Liver (tissue), 9 donors: ENCODE results near the gene IL17B. TPM values are rescaled to one million over a fixed set of nuclear protein-coding genes. Genes with fewer than 3 reads are reported as not detected.

Source experiments
- DNase-seq: peaks from one replicate; pipeline ENCODE4 v3.0.0-alpha.2; 2017; ENCODE audit warnings: low spot score
- H3K27ac ChIP-seq, 2 donors: one replicate each; pipeline ENCODE4 v1.7.0; 2013; ENCODE audit warnings: inconsistent platforms in 2 of 2, low read length in 2 of 2, control low read depth in 1 of 2, low read depth in 1 of 2, mild to moderate bottlenecking in 1 of 2
- H3K27me3 ChIP-seq, 4 donors: one replicate each; pipeline versions ENCODE4 v1.6.1 to v1.7.0; 2013; ENCODE audit warnings: low read length in 3 of 4, inconsistent platforms in 1 of 4, mild to moderate bottlenecking in 1 of 4, moderate library complexity in 1 of 4; ENCODE audit not compliant: control insufficient read depth in 4 of 4, insufficient read depth in 4 of 4
- H3K36me3 ChIP-seq, 4 donors: one replicate each; pipeline versions ENCODE4 v1.6.1 to v1.7.0; 2013; ENCODE audit warnings: low read length in 3 of 4, mild to moderate bottlenecking in 3 of 4, low read depth in 1 of 4, moderate library complexity in 1 of 4; ENCODE audit not compliant: control insufficient read depth in 4 of 4, insufficient read depth in 3 of 4
- H3K4me1 ChIP-seq, 4 donors: one replicate each; pipeline versions ENCODE4 v1.6.1 to v1.7.0; 2013; ENCODE audit warnings: low read length in 3 of 4, mild to moderate bottlenecking in 3 of 4, moderate library complexity in 1 of 4; ENCODE audit not compliant: control insufficient read depth in 4 of 4, insufficient read depth in 4 of 4
- H3K4me3 ChIP-seq, 3 donors: one replicate each; pipeline versions ENCODE4 v1.6.1 to v1.7.0; 2013; ENCODE audit warnings: low read length in 3 of 3, control low read depth in 1 of 3, low read depth in 1 of 3, mild to moderate bottlenecking in 1 of 3
- H3K9ac ChIP-seq, 2 donors: one replicate each; pipeline ENCODE4 v1.7.0; 2013; ENCODE audit warnings: low read length in 2 of 2, mild to moderate bottlenecking in 2 of 2, moderate library complexity in 2 of 2, control low read depth in 1 of 2, low read depth in 1 of 2
- H3K9me3 ChIP-seq, 4 donors: one replicate each; pipeline versions ENCODE4 v1.6.1 to v1.7.0; 2013; ENCODE audit warnings: low read length in 3 of 4; ENCODE audit not compliant: control insufficient read depth in 4 of 4
- EGR1 ChIP-seq, 2 donors: IDR thresholded peaks; 2 replicates each; pipeline ENCODE4 v1.6.1; 2016 to 2018; ENCODE audit warnings: antibody characterized with exemption in 2 of 2, low read depth in 2 of 2
- FOXA1 ChIP-seq: IDR thresholded peaks from 2 replicates; pipeline ENCODE4 v1.6.1; 2016; ENCODE audit warnings: antibody characterized with exemption
- FOXA2 ChIP-seq: IDR thresholded peaks from 2 replicates; pipeline ENCODE4 v1.6.1; 2016; ENCODE audit warnings: antibody characterized with exemption
- GABPA ChIP-seq, 2 donors: IDR thresholded peaks in 1 of 2; conservative IDR thresholded peaks in 1 of 2; 2 replicates each; pipeline ENCODE4 v1.6.1; 2016; ENCODE audit warnings: antibody characterized with exemption in 2 of 2, mild to moderate bottlenecking in 1 of 2, moderate library complexity in 1 of 2
- HNF4A ChIP-seq, 2 donors: conservative IDR thresholded peaks; 2 replicates each; pipeline ENCODE4 v1.6.1; 2016; ENCODE audit warnings: antibody characterized with exemption in 2 of 2, mild to moderate bottlenecking in 2 of 2
- HNF4G ChIP-seq: IDR thresholded peaks from 2 replicates; pipeline ENCODE4 v1.6.1; 2016; ENCODE audit warnings: antibody characterized with exemption
- JUND ChIP-seq, 2 donors: IDR thresholded peaks; 2 replicates each; pipeline ENCODE4 v1.6.1; 2016; ENCODE audit warnings: antibody characterized with exemption in 2 of 2
- NR2F2 ChIP-seq: IDR thresholded peaks from 2 replicates; pipeline ENCODE4 v1.6.1; 2016; ENCODE audit warnings: antibody characterized with exemption
- RAD21 ChIP-seq, 2 donors: IDR thresholded peaks; 2 replicates each; pipeline ENCODE4 v1.6.1; 2016; ENCODE audit warnings: antibody characterized with exemption in 2 of 2, mild to moderate bottlenecking in 2 of 2
- RXRA ChIP-seq, 2 donors: IDR thresholded peaks; 2 replicates each; pipeline ENCODE4 v1.6.1; 2017 to 2018; ENCODE audit warnings: antibody characterized with exemption in 2 of 2, mild to moderate bottlenecking in 1 of 2
- SP1 ChIP-seq: IDR thresholded peaks from 2 replicates; pipeline ENCODE4 v1.6.1; 2018; ENCODE audit warnings: antibody characterized with exemption, mild to moderate bottlenecking
- TAF1 ChIP-seq: conservative IDR thresholded peaks from 2 replicates; pipeline ENCODE4 v1.6.1; 2016; ENCODE audit warnings: antibody characterized with exemption, mild to moderate bottlenecking
- YY1 ChIP-seq: IDR thresholded peaks from 2 replicates; pipeline ENCODE4 v1.6.1; 2016; ENCODE audit warnings: antibody characterized with exemption, mild to moderate bottlenecking
- ZBTB33 ChIP-seq: IDR thresholded peaks from 2 replicates; pipeline ENCODE4 v1.6.1; 2016; ENCODE audit warnings: antibody characterized with exemption
- WGBS: extraction: QIAGEN DNeasy Blood & Tissue Kit; methylation state at CpG from one replicate; pipeline ENCODE4 v1.1.7; 2013; 5-methylcytosine and 5-hydroxymethylcytosine counted together
- polyA plus RNA-seq, 2 donors: library from polyadenylated mRNA; stranded (reverse) in 1 of 2; unstranded in 1 of 2; fragments of 200-250 nt in 1 of 2; fragments of >200 nt in 1 of 2; fragmentation: Nextera tagmentation in 1 of 2; extraction: Ambion mirVana in 1 of 2; gene quantifications; one replicate each; pipeline versions ENCODE4 v1.2.1 to v1.2.3, GENCODE V29; 2013 to 2015
- total RNA-seq, 2 donors: library from RNA; depleted of rRNA; stranded (reverse); fragments of >200 nt; gene quantifications; one replicate each; pipeline ENCODE4 v1.2.3, GENCODE V29; 2014
- TF ChIP-seq, protein P1 (sequence below): IDR thresholded peaks from 2 replicates; pipeline ENCODE4 v1.6.1; 2016; ENCODE audit warnings: antibody characterized with exemption
- TF ChIP-seq, protein P2 (sequence below): IDR thresholded peaks from 2 replicates; pipeline ENCODE4 v1.6.1; 2016; ENCODE audit warnings: antibody characterized with exemption, mild to moderate bottlenecking
- TF ChIP-seq, protein P3 (sequence below): fragments of 150-350 bp; IDR thresholded peaks from 2 replicates; pipeline ENCODE4 v1.5.1; 2017; ENCODE audit warnings: improper control_type of control experiment, low read depth, low read length; ENCODE audit not compliant: missing input control
- TF ChIP-seq, protein P4 (sequence below): IDR thresholded peaks from 2 replicates; pipeline ENCODE4 v1.6.1; 2016; ENCODE audit warnings: antibody characterized with exemption
- donor health status: healthy.
- donor health status: healthy.
- donor health status: healthy.
- donor health status: healthy.
- donor health status: healthy.

The IL17B gene
- total and polyA plus RNA-seq, 4 donors = not detected

- H3K4me3 ChIP-seq = no peak overlapping the region
- 80% methylated on average over 11 of the region's 11 CpGs for WGBS
- DNase-seq = no peak
These were observed 10.7 kb upstream of the IL17B start for GRCh38 chr5:149389552-149390495.

More at GRCh38 chr5:149389552-149390495, 10.7 kb upstream of the IL17B start:
- no peak overlapping the region for H3K27ac ChIP-seq
- no peak for TF ChIP-seq ZBTB33
- no peak for TF ChIP-seq HNF4A (conservative IDR thresholded peaks at IDR 0.05)
- no peak for TF ChIP-seq EGR1 (IDR thresholded peaks at IDR 0.05; ENCODE audit: low read depth in 2 of 2)
- TF ChIP-seq, protein P1, sequence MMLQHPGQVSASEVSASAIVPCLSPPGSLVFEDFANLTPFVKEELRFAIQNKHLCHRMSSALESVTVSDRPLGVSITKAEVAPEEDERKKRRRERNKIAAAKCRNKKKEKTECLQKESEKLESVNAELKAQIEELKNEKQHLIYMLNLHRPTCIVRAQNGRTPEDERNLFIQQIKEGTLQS = no peak
- TF ChIP-seq JUND (IDR thresholded peaks at IDR 0.05) = no peak
- TF ChIP-seq HNF4G = no peak
- TF ChIP-seq FOXA2 = no peak
- TF ChIP-seq RXRA (IDR thresholded peaks at IDR 0.05) = no peak
- TF ChIP-seq RAD21 (IDR thresholded peaks at IDR 0.05) = no peak
- no peak for TF ChIP-seq GABPA (IDR thresholded peaks at IDR 0.05 in 1 of 2, conservative IDR thresholded peaks at IDR 0.05 in 1 of 2)
- TF ChIP-seq, protein P2, sequence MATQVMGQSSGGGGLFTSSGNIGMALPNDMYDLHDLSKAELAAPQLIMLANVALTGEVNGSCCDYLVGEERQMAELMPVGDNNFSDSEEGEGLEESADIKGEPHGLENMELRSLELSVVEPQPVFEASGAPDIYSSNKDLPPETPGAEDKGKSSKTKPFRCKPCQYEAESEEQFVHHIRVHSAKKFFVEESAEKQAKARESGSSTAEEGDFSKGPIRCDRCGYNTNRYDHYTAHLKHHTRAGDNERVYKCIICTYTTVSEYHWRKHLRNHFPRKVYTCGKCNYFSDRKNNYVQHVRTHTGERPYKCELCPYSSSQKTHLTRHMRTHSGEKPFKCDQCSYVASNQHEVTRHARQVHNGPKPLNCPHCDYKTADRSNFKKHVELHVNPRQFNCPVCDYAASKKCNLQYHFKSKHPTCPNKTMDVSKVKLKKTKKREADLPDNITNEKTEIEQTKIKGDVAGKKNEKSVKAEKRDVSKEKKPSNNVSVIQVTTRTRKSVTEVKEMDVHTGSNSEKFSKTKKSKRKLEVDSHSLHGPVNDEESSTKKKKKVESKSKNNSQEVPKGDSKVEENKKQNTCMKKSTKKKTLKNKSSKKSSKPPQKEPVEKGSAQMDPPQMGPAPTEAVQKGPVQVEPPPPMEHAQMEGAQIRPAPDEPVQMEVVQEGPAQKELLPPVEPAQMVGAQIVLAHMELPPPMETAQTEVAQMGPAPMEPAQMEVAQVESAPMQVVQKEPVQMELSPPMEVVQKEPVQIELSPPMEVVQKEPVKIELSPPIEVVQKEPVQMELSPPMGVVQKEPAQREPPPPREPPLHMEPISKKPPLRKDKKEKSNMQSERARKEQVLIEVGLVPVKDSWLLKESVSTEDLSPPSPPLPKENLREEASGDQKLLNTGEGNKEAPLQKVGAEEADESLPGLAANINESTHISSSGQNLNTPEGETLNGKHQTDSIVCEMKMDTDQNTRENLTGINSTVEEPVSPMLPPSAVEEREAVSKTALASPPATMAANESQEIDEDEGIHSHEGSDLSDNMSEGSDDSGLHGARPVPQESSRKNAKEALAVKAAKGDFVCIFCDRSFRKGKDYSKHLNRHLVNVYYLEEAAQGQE = no peak
- TF ChIP-seq, protein P3, sequence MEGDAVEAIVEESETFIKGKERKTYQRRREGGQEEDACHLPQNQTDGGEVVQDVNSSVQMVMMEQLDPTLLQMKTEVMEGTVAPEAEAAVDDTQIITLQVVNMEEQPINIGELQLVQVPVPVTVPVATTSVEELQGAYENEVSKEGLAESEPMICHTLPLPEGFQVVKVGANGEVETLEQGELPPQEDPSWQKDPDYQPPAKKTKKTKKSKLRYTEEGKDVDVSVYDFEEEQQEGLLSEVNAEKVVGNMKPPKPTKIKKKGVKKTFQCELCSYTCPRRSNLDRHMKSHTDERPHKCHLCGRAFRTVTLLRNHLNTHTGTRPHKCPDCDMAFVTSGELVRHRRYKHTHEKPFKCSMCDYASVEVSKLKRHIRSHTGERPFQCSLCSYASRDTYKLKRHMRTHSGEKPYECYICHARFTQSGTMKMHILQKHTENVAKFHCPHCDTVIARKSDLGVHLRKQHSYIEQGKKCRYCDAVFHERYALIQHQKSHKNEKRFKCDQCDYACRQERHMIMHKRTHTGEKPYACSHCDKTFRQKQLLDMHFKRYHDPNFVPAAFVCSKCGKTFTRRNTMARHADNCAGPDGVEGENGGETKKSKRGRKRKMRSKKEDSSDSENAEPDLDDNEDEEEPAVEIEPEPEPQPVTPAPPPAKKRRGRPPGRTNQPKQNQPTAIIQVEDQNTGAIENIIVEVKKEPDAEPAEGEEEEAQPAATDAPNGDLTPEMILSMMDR = no peak
- TF ChIP-seq YY1 = no peak
- TF ChIP-seq, protein P4, sequence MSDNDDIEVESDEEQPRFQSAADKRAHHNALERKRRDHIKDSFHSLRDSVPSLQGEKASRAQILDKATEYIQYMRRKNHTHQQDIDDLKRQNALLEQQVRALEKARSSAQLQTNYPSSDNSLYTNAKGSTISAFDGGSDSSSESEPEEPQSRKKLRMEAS = no peak
- TF ChIP-seq SP1 = no peak
- no peak for TF ChIP-seq TAF1
- no peak for TF ChIP-seq NR2F2
- TF ChIP-seq FOXA1 = no peak
- H3K27me3 ChIP-seq = no peaks in the 10 kb centered on the region
- no peaks in the 10 kb centered on the region for H3K4me1 ChIP-seq
- no peak overlapping the region for H3K9ac ChIP-seq
- no peaks in the 10 kb centered on the region for H3K36me3 ChIP-seq
- H3K9me3 ChIP-seq = no peaks in the 10 kb centered on the region
